ENCODE data around the gene UBR4.

The UBR4 gene

GRCh38 chr1:19109545-19109944 lies 100.5 kb downstream of the UBR4 start:
- no peaks in the 10 kb centered on the region for H3K4me1 ChIP-seq (ENCODE audit: control insufficient read depth, insufficient read depth, low read length)
- H3K27me3 ChIP-seq (replicated peaks; ENCODE audit: control insufficient read depth, insufficient read depth, low read length) = no peaks in the 10 kb centered on the region
- H3K9ac ChIP-seq (ENCODE audit: low read length) = no peak overlapping the region
- no peak for DNase-seq (ENCODE audit: low read depth)
- H3K9me3 ChIP-seq (ENCODE audit: control insufficient read depth, low read length) = no peaks in the 10 kb centered on the region
- H3K36me3 ChIP-seq (ENCODE audit: control insufficient read depth, insufficient read depth, low read length, severe bottlenecking) = peaks cover 100% of the 10 kb centered on the region
- H3K4me3 ChIP-seq (ENCODE audit: low read length) = no peak overlapping the region

- H3K36me3 ChIP-seq (ENCODE audit: control insufficient read depth, insufficient read depth, low read length, severe bottlenecking) = peaks cover 100% of the 10 kb centered on the region
- H3K9me3 ChIP-seq (ENCODE audit: control insufficient read depth, low read length) = no peaks in the 10 kb centered on the region
- no peak for DNase-seq (ENCODE audit: low read depth)
- H3K9ac ChIP-seq (ENCODE audit: low read length) = no peak overlapping the region
- H3K27me3 ChIP-seq (replicated peaks; ENCODE audit: control insufficient read depth, insufficient read depth, low read length) = no peaks in the 10 kb centered on the region
- no peaks in the 10 kb centered on the region for H3K4me1 ChIP-seq (ENCODE audit: control insufficient read depth, insufficient read depth, low read length)
- no peak overlapping the region for H3K4me3 ChIP-seq (ENCODE audit: low read length)
These were observed 108.8 kb downstream of the UBR4 start for GRCh38 chr1:19101244-19101643.

- H3K27me3 ChIP-seq (replicated peaks; ENCODE audit: control insufficient read depth, insufficient read depth, low read length) = no peaks in the 10 kb centered on the region
- H3K9me3 ChIP-seq (ENCODE audit: control insufficient read depth, low read length) = no peaks in the 10 kb centered on the region
- DNase-seq (ENCODE audit: low read depth) = no peak
- peaks cover 100% of the 10 kb centered on the region for H3K36me3 ChIP-seq (ENCODE audit: control insufficient read depth, insufficient read depth, low read length, severe bottlenecking)
- no peak overlapping the region for H3K9ac ChIP-seq (ENCODE audit: low read length)
- no peaks in the 10 kb centered on the region for H3K4me1 ChIP-seq (ENCODE audit: control insufficient read depth, insufficient read depth, low read length)
- no peak overlapping the region for H3K4me3 ChIP-seq (ENCODE audit: low read length)
These were observed 110.0 kb downstream of the UBR4 start for GRCh38 chr1:19100028-19100427.

GRCh38 chr1:19096990-19097389 lies 113.1 kb downstream of the UBR4 start:
- H3K36me3 ChIP-seq (ENCODE audit: control insufficient read depth, insufficient read depth, low read length, severe bottlenecking) = peaks cover 100% of the 10 kb centered on the region
- H3K27me3 ChIP-seq (replicated peaks; ENCODE audit: control insufficient read depth, insufficient read depth, low read length) = no peaks in the 10 kb centered on the region
- no peak overlapping the region for H3K9ac ChIP-seq (ENCODE audit: low read length)
- H3K9me3 ChIP-seq (ENCODE audit: control insufficient read depth, low read length) = no peaks in the 10 kb centered on the region
- no peak overlapping the region for H3K4me3 ChIP-seq (ENCODE audit: low read length)
- no peak for DNase-seq (ENCODE audit: low read depth)
- H3K4me1 ChIP-seq (ENCODE audit: control insufficient read depth, insufficient read depth, low read length) = no peaks in the 10 kb centered on the region

- no peak for DNase-seq (ENCODE audit: low read depth)
- H3K4me3 ChIP-seq (ENCODE audit: low read length) = no peak overlapping the region
- no peaks in the 10 kb centered on the region for H3K9me3 ChIP-seq (ENCODE audit: control insufficient read depth, low read length)
- peaks cover 100% of the 10 kb centered on the region for H3K36me3 ChIP-seq (ENCODE audit: control insufficient read depth, insufficient read depth, low read length, severe bottlenecking)
- H3K27me3 ChIP-seq (replicated peaks; ENCODE audit: control insufficient read depth, insufficient read depth, low read length) = no peaks in the 10 kb centered on the region
- H3K4me1 ChIP-seq (ENCODE audit: control insufficient read depth, insufficient read depth, low read length) = no peaks in the 10 kb centered on the region
- H3K9ac ChIP-seq (ENCODE audit: low read length) = no peak overlapping the region
These were observed 113.8 kb downstream of the UBR4 start for GRCh38 chr1:19096036-19096833.

- H3K36me3 ChIP-seq (ENCODE audit: control insufficient read depth, insufficient read depth, low read length, severe bottlenecking) = peaks cover 100% of the 10 kb centered on the region
- DNase-seq (ENCODE audit: low read depth) = peak; percentile 46
- no peak overlapping the region for H3K4me3 ChIP-seq (ENCODE audit: low read length)
These were observed 118.7 kb downstream of the UBR4 start for GRCh38 chr1:19091196-19091953.

GRCh38 chr1:19089524-19089923 lies 120.5 kb downstream of the UBR4 start:
- Histone ChIP-seq H3K4me1 (ENCODE audit: control insufficient read depth, insufficient read depth, low read length) (no peaks in the 10 kb centered on the region), H3K36me3 (ENCODE audit: control insufficient read depth, insufficient read depth, low read length, severe bottlenecking) (peaks cover 99% of the 10 kb centered on the region), H3K4me3 (ENCODE audit: low read length) (no peak overlapping the region), H3K27me3 (replicated peaks; ENCODE audit: control insufficient read depth, insufficient read depth, low read length) (no peaks in the 10 kb centered on the region), H3K9ac (ENCODE audit: low read length) (no peak overlapping the region), H3K9me3 (ENCODE audit: control insufficient read depth, low read length) (no peaks in the 10 kb centered on the region)
- no peak for DNase-seq (ENCODE audit: low read depth)

More at GRCh38 chr1:19091196-19091953, 118.7 kb downstream of the UBR4 start:
- no peaks in the 10 kb centered on the region for H3K9me3 ChIP-seq (ENCODE audit: control insufficient read depth, low read length)
- no peak overlapping the region for H3K9ac ChIP-seq (ENCODE audit: low read length)
- H3K27me3 ChIP-seq (replicated peaks; ENCODE audit: control insufficient read depth, insufficient read depth, low read length) = no peaks in the 10 kb centered on the region
- H3K4me1 ChIP-seq (ENCODE audit: control insufficient read depth, insufficient read depth, low read length) = no peaks in the 10 kb centered on the region

GRCh38 chr1:19088717-19089442 lies 121.2 kb downstream of the UBR4 start:
- H3K9ac ChIP-seq (ENCODE audit: low read length) = no peak overlapping the region
- H3K4me1 ChIP-seq (ENCODE audit: control insufficient read depth, insufficient read depth, low read length) = no peaks in the 10 kb centered on the region
- H3K36me3 ChIP-seq (ENCODE audit: control insufficient read depth, insufficient read depth, low read length, severe bottlenecking) = peaks cover 99% of the 10 kb centered on the region
- no peak overlapping the region for H3K4me3 ChIP-seq (ENCODE audit: low read length)
- DNase-seq (ENCODE audit: low read depth) = no peak
- H3K27me3 ChIP-seq (replicated peaks; ENCODE audit: control insufficient read depth, insufficient read depth, low read length) = no peaks in the 10 kb centered on the region
- H3K9me3 ChIP-seq (ENCODE audit: control insufficient read depth, low read length) = no peaks in the 10 kb centered on the region

GRCh38 chr1:19087737-19088594 lies 122.1 kb downstream of the UBR4 start:
- H3K4me1 ChIP-seq (ENCODE audit: control insufficient read depth, insufficient read depth, low read length) = no peaks in the 10 kb centered on the region
- H3K27me3 ChIP-seq (replicated peaks; ENCODE audit: control insufficient read depth, insufficient read depth, low read length) = no peaks in the 10 kb centered on the region
- no peak overlapping the region for H3K9ac ChIP-seq (ENCODE audit: low read length)
- H3K4me3 ChIP-seq (ENCODE audit: low read length) = no peak overlapping the region
- no peaks in the 10 kb centered on the region for H3K9me3 ChIP-seq (ENCODE audit: control insufficient read depth, low read length)
- peaks cover 99% of the 10 kb centered on the region for H3K36me3 ChIP-seq (ENCODE audit: control insufficient read depth, insufficient read depth, low read length, severe bottlenecking)
- DNase-seq (ENCODE audit: low read depth) = no peak

GRCh38 chr1:19087017-19087736 lies 122.9 kb downstream of the UBR4 start:
- peaks cover 99% of the 10 kb centered on the region for H3K36me3 ChIP-seq (ENCODE audit: control insufficient read depth, insufficient read depth, low read length, severe bottlenecking)
- H3K4me1 ChIP-seq (ENCODE audit: control insufficient read depth, insufficient read depth, low read length) = no peaks in the 10 kb centered on the region
- no peaks in the 10 kb centered on the region for H3K9me3 ChIP-seq (ENCODE audit: control insufficient read depth, low read length)
- no peak overlapping the region for H3K9ac ChIP-seq (ENCODE audit: low read length)
- H3K27me3 ChIP-seq (replicated peaks; ENCODE audit: control insufficient read depth, insufficient read depth, low read length) = no peaks in the 10 kb centered on the region
- no peak overlapping the region for H3K4me3 ChIP-seq (ENCODE audit: low read length)
- no peak for DNase-seq (ENCODE audit: low read depth)

Data from adipocyte (in vitro differentiated cells).